H9 (cell line): Measurements from ENCODE around the gene ARFIP1. TPM values are rescaled to one million over a fixed set of nuclear protein-coding genes. Genes with fewer than 3 reads are reported as not detected.

Experiments
- DNase-seq: peaks from one replicate; pipeline ENCODE4 v3.0.0-alpha.2; 2017
- H2AFZ ChIP-seq: one replicate; pipeline ENCODE4 v1.6.1; 2013; ENCODE audit warnings: mild to moderate bottlenecking, low read length, control low read depth, moderate library complexity
- H2AK5ac ChIP-seq: 2 replicates; pipeline ENCODE4 v1.6.1; 2013; ENCODE audit warnings: low read length, control low read depth, mixed read lengths; ENCODE audit not compliant: insufficient read length
- H2BK120ac ChIP-seq: one replicate; pipeline ENCODE4 v1.6.1; 2013; ENCODE audit warnings: low read depth, mild to moderate bottlenecking, low read length, control low read depth, inconsistent platforms; ENCODE audit not compliant: poor library complexity, severe bottlenecking
- H2BK12ac ChIP-seq: 2 replicates; pipeline ENCODE4 v1.6.1; 2013; ENCODE audit warnings: low read length, control low read depth, mixed read lengths, low read depth; ENCODE audit not compliant: insufficient read length
- H2BK15ac ChIP-seq: 2 replicates; pipeline ENCODE4 v1.6.1; 2013; ENCODE audit warnings: low read depth, low read length, control low read depth
- H2BK20ac ChIP-seq: one replicate; pipeline ENCODE4 v1.6.1; 2013; ENCODE audit warnings: low read depth, mild to moderate bottlenecking, low read length, control low read depth, inconsistent platforms; ENCODE audit not compliant: poor library complexity, severe bottlenecking
- H2BK5ac ChIP-seq: 2 replicates; pipeline ENCODE4 v1.6.1; 2013; ENCODE audit warnings: low read length, control low read depth, mixed read lengths; ENCODE audit not compliant: insufficient read length
- H3K14ac ChIP-seq: 2 replicates; pipeline ENCODE4 v1.6.1; 2013; ENCODE audit warnings: low read length, control low read depth; ENCODE audit not compliant: insufficient read depth
- H3K18ac ChIP-seq: 2 replicates; pipeline ENCODE4 v1.6.1; 2013; ENCODE audit warnings: low read depth, mild to moderate bottlenecking, mixed read lengths, low read length, control low read depth; ENCODE audit not compliant: insufficient read length
- H3K23ac ChIP-seq: 2 replicates; pipeline ENCODE4 v1.6.1; 2013; ENCODE audit warnings: low read length, control low read depth, mixed read lengths, low read depth; ENCODE audit not compliant: insufficient read length
- H3K23me2 ChIP-seq: 2 replicates; pipeline ENCODE4 v1.6.1; 2013; ENCODE audit warnings: low read depth, mild to moderate bottlenecking, mixed read lengths, low read length, control low read depth; ENCODE audit not compliant: insufficient read length, poor library complexity, severe bottlenecking
- H3K27ac ChIP-seq: 2 replicates; pipeline ENCODE4 v1.5.1; 2013; ENCODE audit warnings: low read length, control low read depth, mixed read lengths, low read depth; ENCODE audit not compliant: insufficient read length
- H3K27me3 ChIP-seq: 2 replicates; pipeline ENCODE4 v1.6.1; 2013; ENCODE audit warnings: low read length, control low read depth, inconsistent platforms; ENCODE audit not compliant: insufficient read depth
- H3K4ac ChIP-seq: 2 replicates; pipeline ENCODE4 v1.6.1; 2013; ENCODE audit warnings: low read depth, mild to moderate bottlenecking, control low read depth, inconsistent platforms, low read length, moderate library complexity
- H3K4me1 ChIP-seq: 2 replicates; pipeline ENCODE4 v1.6.1; 2013; ENCODE audit warnings: low read length, control low read depth, inconsistent platforms; ENCODE audit not compliant: insufficient read depth
- H3K4me2 ChIP-seq: 2 replicates; pipeline ENCODE4 v1.6.1; 2013; ENCODE audit warnings: low read length, control low read depth, mixed read lengths; ENCODE audit not compliant: insufficient read length, insufficient read depth
- H3K56ac ChIP-seq: 2 replicates; pipeline ENCODE4 v1.6.1; 2013; ENCODE audit warnings: low read depth, mild to moderate bottlenecking, mixed read lengths, low read length, control low read depth; ENCODE audit not compliant: insufficient read length
- H3K79me1 ChIP-seq: 2 replicates; pipeline ENCODE4 v1.6.1; 2013; ENCODE audit warnings: low read depth, mild to moderate bottlenecking, moderate library complexity, low read length, control low read depth, inconsistent platforms; ENCODE audit not compliant: insufficient read depth, poor library complexity, severe bottlenecking
- H3K79me2 ChIP-seq: 2 replicates; pipeline ENCODE4 v1.6.1; 2013; ENCODE audit warnings: low read length, control low read depth, inconsistent platforms; ENCODE audit not compliant: insufficient read depth
- H3K9ac ChIP-seq: 2 replicates; pipeline ENCODE4 v1.6.1; 2013; ENCODE audit warnings: low read length, control low read depth, mixed read lengths; ENCODE audit not compliant: insufficient read length; ENCODE audit errors: extremely low read depth
- H3K9me3 ChIP-seq: one replicate; pipeline ENCODE4 v1.6.1; 2013; ENCODE audit warnings: low read depth, low read length, inconsistent platforms; ENCODE audit not compliant: control insufficient read depth
- H3T11ph ChIP-seq: one replicate; pipeline ENCODE4 v1.6.1; 2013; ENCODE audit warnings: mild to moderate bottlenecking, low read length, control low read depth, inconsistent platforms
- H4K20me1 ChIP-seq: one replicate; pipeline ENCODE4 v1.6.1; 2013; ENCODE audit not compliant: control insufficient read depth, insufficient read length, insufficient read depth
- H4K5ac ChIP-seq: 2 replicates; pipeline ENCODE4 v1.6.1; 2013; ENCODE audit warnings: low read depth, mild to moderate bottlenecking, mixed read lengths, low read length, control low read depth; ENCODE audit not compliant: insufficient read length
- H4K8ac ChIP-seq: replicated peaks from 2 replicates; pipeline ENCODE4 v1.6.1; 2013; ENCODE audit warnings: low read length, control low read depth, mixed read lengths, low read depth; ENCODE audit not compliant: insufficient read length
- H4K91ac ChIP-seq: 2 replicates; pipeline ENCODE4 v1.6.1; 2013; ENCODE audit warnings: low read depth, mild to moderate bottlenecking, moderate library complexity, mixed read lengths, low read length, control low read depth; ENCODE audit not compliant: insufficient read length
- H3K27ac Mint-ChIP-seq, 3 experiments: 2 replicates in 2 of 3; 3 replicates in 1 of 3; pipeline ENCODE4 v1.8.0; 2020 to 2021; ENCODE audit warnings: mixed read lengths in 3 of 3, mild to moderate bottlenecking in 1 of 3, moderate library complexity in 1 of 3
- H3K27me3 Mint-ChIP-seq: 2 replicates; pipeline ENCODE4 v1.8.0; 2021; ENCODE audit warnings: low read depth, mild to moderate bottlenecking, moderate library complexity, mixed read lengths
- H3K36me3 Mint-ChIP-seq, 3 experiments: 2 replicates in 2 of 3; 3 replicates in 1 of 3; pipeline ENCODE4 v1.8.0; 2020 to 2021; ENCODE audit warnings: low read depth in 3 of 3, mixed read lengths in 3 of 3; ENCODE audit not compliant: insufficient read depth in 1 of 3
- H3K4me1 Mint-ChIP-seq, 2 experiments: 2 replicates each; pipeline ENCODE4 v1.8.0; 2020; ENCODE audit warnings: mixed read lengths in 2 of 2
- H3K4me3 Mint-ChIP-seq, 2 experiments: 2 replicates in 1 of 2; 3 replicates in 1 of 2; pipeline ENCODE4 v1.8.0; 2020 to 2021; ENCODE audit warnings: mild to moderate bottlenecking in 2 of 2, mixed read lengths in 2 of 2, moderate library complexity in 1 of 2
- H3K9me3 Mint-ChIP-seq, 2 experiments: 2 replicates in 1 of 2; 3 replicates in 1 of 2; pipeline ENCODE4 v1.8.0; 2020; ENCODE audit warnings: mild to moderate bottlenecking in 2 of 2, mixed read lengths in 2 of 2, moderate library complexity in 1 of 2
- CTCF ChIP-seq: fragments of 200-600 bp; sonication (generic); conservative IDR thresholded peaks from 3 replicates; pipeline ENCODE4 v1.8.0; 2021; ENCODE audit warnings: antibody characterized with exemption, mild to moderate bottlenecking
- total RNA-seq: library from RNA; stranded (reverse); gene quantifications from 2 replicates; pipeline ENCODE4 v1.2.1, GENCODE V29; 2021

ARFIP1 gene
- total RNA-seq, 1 experiment from 2014 or later = 30.8 TPM

- Histone ChIP-seq H3K4me2 (no peak overlapping the region), H3T11ph (no peak overlapping the region), H4K91ac (no peak overlapping the region), H4K20me1 (no peaks in the 10 kb centered on the region), H2BK5ac (no peak overlapping the region), H3K23ac (no peak overlapping the region), H2BK12ac (no peak overlapping the region), H2AK5ac (no peak overlapping the region), H3K27ac (no peak overlapping the region), H4K5ac (no peak overlapping the region), H2BK15ac (no peak overlapping the region), H2BK20ac (no peak overlapping the region), H4K8ac (no peak overlapping the region), H3K56ac (no peak overlapping the region), H3K4ac (no peak overlapping the region), H3K4me1 (no peaks in the 10 kb centered on the region; the same call in 1 of the 2 replicates), H3K9ac (no peak overlapping the region), H3K9me3 (no peaks in the 10 kb centered on the region), H3K79me2 (peaks cover under 1% of the 10 kb centered on the region; the same call in 1 of the 2 replicates), H2AFZ (no peak overlapping the region), H3K18ac (no peak overlapping the region), H3K79me1 (no peaks in the 10 kb centered on the region), H2BK120ac (no peak overlapping the region), H3K23me2 (no peaks in the 10 kb centered on the region), H3K27me3 (no peaks in the 10 kb centered on the region), H3K14ac (no peak overlapping the region)
- Mint-ChIP-seq H3K27me3 (no peaks in the 10 kb centered on the region), H3K27ac (no peak overlapping the region; a peak in 1 of 7 replicates), H3K4me1 (peaks cover 18 to 27% of the 10 kb centered on the region in 2 experiments), H3K36me3 (peaks cover 4 to 7% (median 6%) of the 10 kb centered on the region in 3 experiments; a peak in 5 of 7 replicates), H3K9me3 (no peaks in the 10 kb centered on the region), H3K4me3 (no peak overlapping the region)
- TF ChIP-seq CTCF = no peak
- no peak for DNase-seq
Measured at GRCh38 chr4:152860046-152860445, 80.3 kb downstream of the ARFIP1 start.
